GM18873 (cell line): ENCODE measurements around the gene C1orf87.

Source experiments
- ATAC-seq: cut with Tn5 transposase; IDR thresholded peaks from one replicate; pipeline ENCODE4 v1.9.1; 2021; ENCODE audit warnings: mild to moderate bottlenecking, moderate library complexity, moderate number of reproducible peaks; ENCODE audit not compliant: unreplicated experiment, low FRiP score

The C1orf87 gene, protein sequence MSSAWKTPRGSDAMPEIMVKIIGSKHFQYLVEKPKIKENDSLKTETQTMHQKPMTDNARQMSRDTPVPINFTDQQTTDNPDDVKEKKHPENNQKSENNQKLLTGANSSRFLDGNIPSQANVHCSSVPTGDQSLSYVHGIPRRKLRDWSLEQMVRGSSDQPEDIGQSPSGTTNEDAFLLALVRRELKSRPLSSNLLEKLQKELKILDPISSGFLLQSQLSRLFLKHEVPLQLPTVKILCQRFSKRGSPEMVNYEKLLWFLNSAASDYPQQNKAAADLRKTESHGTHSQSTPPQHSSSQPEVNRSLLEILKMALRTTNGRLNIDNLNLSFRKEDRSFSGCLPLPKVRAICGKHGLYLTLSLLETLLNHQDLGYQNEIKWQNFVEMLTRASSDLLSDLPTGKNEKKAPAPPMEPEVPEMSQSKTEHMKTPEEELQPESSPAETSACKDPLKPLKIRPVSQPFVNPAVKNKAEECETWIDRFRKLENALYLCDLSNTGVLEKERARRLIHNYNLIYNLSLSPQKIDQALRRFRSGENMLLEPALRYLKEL

GRCh38 chr1:60073605-60074278 lies at the start of gene C1orf87:
Gene C1orf87 (minus strand): TSS chr1:60073770. CDS start chr1:60072643, 1,127 bp downstream.
- no peak for ATAC-seq

DNA sequence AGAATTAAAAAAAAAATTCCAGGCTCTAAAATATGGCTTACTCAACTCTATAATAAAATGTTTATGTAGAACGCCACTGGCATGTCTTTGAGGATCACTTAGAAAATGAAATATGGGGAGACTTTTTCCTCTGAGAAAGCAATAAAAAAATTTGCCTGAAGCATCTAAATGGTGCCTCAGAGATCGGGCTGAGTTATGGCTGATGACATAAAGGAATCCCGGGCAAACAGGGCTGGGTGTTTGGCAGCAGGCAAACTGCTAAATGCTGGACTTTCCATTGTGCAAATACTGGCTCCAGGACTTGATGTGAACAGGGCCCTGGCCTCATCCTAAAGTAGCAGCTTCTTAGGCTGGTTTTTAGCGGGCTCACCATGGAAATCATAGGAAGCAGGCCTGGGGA lies 44.5 kb upstream of the C1orf87 start:
- no peak for ATAC-seq

DNA sequence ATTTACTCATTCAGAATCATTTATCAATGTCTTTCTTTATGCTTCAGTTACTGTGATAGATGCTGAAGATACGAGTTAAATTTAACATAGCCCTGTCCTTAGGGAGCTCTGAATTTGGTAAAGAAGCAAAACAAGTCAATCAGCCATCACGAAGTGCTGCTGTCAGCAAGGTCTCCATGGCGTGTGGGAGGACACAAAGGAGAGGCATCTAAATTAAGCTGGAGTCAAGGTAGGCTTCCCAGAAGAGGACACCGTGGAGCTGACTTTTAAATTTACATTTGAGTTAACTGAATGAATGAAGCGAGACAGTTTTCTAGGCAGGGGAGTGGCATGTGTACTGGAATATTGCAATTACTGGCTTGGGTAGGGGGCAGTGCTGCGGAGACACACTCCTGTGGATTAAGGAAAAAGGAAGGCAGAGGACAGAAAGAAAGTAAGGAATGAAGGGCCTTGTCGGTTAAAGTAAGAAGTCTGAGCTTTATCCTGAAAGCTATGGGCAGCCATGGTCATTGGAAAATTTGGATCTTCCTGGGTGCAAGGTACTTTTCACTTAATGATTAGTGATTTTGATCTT lies 41.3 kb upstream of the C1orf87 start:
- no peak for ATAC-seq

- ATAC-seq, result no peak
Measured at GRCh38 chr1:60113596-60113995, 40.0 kb upstream of the C1orf87 start.

GRCh38 chr1:60113028-60113427 lies 39.5 kb upstream of the C1orf87 start:
- ATAC-seq, result no peak

DNA sequence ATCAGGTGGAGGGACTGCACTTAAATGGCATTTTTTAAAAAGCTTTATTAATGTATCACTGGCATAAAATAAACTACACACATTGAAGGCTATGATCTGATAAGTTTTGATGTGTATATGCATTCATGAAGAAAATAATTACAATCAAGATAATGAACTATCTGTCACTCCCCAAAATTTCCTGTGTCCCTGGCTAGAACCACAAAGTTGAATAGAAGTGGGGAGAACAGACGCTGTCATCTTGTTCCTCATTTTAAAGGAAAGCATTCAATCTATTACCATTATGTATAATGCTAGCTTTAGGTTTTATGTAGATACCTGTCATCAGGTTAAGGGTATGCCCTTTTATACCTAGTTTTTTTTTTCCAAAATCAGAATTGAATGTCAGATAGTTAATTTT lies 38.1 kb upstream of the C1orf87 start:
- ATAC-seq, result no peak

DNA sequence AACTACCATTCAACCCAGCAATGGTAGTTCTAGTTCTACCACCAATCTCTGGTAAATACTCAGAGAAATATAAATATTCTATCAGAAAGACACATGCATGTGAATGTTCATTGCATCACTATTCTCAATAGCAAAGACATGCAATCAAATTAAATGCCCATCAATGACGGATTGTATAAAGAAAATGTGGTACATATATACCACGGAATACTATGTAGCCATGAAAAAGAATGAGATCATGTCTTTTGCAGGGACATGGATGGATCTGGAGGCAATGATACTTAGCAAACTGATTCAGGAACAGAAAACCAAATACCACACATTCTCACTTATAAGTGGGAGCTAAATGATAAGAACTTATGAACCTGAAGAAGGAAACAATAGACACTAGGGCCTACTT lies 37.5 kb upstream of the C1orf87 start:
- no peak for ATAC-seq

DNA sequence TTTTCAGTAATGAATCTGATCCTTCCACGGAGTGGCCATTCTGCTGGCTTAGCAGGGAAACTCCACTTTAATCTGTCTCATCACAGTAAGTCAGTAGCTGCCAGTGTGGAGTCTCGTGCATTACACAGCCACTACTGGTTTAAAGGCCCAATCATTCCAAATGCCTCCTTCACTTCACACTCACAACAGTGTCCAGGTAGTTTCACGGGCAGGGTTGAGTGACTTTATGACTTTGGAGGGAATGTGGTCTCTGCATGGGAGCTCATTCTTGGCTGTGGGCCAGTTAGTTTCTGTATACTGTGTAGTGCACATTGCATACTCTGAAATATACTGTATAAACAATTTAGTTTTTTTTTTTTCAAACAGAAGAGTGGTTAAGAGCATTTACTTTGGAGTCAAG lies 34.6 kb upstream of the C1orf87 start:
- no peak for ATAC-seq

DNA sequence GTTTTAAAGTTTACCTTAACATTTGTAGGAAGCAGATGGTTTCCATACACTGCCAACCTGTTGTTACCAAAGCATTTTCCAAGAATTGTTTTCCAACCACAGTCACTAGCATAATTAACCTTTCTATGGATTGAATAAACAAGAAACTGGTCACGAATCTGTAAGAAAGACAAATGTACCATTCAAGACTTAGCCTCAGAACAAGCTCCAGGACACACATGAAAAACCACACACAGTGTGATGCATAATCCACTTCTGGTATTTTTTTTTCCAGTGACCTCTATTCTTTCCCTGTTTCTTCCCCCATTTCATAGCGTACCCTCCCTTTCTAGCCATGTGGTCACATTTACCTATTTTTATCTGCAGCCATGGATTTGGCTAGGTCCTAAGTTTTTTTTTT lies 29.6 kb upstream of the C1orf87 start:
- no peak for ATAC-seq

DNA sequence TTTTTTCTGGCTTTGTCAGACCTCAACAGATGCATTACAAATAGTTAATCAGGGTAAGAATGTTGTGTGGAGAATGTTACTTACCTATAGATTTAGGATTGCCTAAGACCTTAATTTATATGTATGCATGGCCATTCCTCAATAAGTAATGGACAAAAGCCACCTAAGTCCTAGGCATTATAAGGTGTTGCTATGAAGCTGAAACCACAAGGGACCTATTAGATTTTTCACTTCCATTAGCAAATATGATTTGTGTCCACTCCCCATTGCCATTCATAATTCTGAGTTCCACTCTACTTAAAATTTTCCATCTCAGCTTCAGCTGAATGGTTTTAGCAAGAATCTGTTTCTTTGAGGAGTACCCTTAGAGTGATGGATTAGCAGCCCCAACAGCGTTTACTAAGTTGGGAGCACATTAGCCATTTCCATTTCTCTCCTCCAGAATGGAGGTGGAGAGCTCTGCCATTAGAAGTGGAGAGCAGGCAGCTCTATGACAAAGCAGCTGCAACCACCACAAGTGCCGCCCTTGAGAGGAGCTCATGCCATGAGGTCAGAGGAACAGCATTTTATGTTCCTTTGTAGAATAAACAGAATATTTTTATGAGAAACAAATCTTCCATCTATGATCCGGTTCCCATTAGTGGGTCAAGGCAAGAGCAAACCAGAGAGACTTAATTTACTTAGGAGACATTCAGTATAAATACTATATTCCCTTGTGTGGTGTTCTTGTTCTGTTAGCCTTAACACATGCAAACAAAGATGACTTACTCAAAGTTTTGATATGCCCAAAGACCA lies 28.9 kb upstream of the C1orf87 start:
- ATAC-seq, result no peak

DNA sequence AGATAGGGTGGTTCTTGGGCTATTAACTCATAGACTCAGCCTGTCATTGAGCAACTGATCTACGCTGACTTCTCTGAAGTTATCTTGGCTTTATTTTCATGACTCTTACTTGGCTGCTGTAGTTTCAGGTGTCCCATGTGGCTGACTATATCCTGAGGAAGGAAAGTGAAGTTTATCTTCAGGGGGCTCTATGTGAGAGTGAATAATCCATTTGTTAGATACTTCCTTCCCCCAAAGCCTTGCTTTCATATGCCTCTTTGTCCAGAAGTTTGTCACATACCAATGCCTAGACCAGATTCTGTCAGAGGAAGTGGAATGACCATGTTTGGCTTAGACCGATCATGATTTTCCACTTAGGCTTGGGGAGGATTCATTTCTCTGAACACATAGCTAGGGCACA lies 27.9 kb upstream of the C1orf87 start:
- no peak for ATAC-seq

DNA sequence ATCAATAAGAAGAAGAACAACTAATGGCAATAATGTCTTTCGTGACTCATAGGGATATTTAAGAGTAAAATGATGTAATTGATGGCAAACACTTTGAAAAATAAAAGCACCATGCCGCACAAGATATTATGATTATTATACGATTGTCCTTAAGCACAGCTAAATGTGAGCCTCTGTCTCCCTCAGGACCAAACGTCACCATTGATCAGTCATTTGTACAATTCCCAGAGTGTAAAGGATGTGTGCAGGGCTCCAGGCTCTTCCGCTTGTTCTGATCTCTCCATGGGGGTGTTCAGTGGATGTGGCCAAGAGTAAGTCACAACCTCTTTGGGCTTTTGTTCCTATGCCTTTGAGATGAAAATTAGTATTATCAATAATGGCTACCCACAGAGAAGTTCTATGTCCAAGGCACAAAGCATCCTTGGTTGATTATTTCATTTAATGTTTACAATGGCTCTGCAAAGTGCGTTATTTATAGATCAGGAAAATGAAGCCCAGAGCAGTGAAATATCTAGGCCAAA lies 17.7 kb upstream of the C1orf87 start:
- no peak for ATAC-seq

- no peak for ATAC-seq
Measured at GRCh38 chr1:60090655-60091054, 17.1 kb upstream of the C1orf87 start.

GRCh38 chr1:60088620-60089155 lies 15.1 kb upstream of the C1orf87 start:
- ATAC-seq, result no peak

DNA sequence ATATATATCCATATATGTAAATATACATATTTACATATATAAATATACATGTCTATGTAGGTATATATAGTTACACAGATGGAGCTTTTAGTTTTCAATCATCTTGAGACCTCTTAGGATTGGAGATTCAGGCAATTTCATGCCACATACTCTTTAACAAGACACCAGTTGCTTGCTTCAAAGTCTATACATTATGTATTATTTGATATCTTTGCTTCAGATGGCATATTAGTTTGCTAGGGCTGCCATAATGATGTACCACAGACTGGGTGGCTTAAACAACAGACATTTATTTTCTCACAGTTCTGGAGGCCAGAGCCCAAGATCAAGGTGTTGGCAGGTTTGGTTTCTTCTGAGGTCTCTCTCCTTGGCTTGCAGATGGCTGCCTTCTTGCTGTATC lies 14.1 kb upstream of the C1orf87 start:
- ATAC-seq, result no peak

DNA sequence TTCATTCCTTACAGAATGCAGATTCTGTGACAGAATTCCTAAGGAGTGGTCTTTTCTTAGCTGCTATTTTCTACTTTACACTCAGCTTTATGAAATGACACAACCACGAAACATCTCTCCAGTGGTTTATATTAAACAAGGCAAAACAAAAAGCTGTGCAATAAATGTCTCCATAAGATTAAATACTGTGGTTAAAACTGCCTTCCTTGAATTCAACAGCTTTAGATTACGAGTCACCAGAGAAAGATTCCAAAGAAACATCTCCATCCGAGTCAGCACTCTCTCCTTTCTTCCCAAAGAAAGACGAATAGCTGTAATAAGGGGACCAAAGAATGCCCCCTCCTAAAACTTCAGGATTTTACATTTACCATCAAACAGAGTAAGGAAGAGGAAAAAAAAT lies 4.6 kb upstream of the C1orf87 start:
- no peak for ATAC-seq

DNA sequence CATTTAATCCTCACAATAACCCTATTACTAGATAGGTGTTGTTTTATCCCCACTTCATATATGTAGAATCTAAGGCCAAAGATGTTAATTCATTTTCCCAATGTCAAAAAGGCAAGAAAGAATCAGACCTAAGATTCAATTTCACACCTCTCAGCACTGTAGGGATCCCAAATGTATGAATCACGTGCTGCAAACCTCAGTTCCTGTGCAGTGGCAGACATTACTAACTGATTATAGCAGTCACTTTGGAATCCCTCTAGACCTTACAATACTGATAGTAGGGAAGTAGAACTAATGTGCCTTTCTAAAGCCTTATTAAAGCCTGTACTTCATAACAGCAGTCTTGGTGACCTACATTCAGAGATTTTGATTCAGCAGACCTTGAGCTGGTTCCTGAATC lies 2.3 kb downstream of the C1orf87 start:
- no peak for ATAC-seq

DNA sequence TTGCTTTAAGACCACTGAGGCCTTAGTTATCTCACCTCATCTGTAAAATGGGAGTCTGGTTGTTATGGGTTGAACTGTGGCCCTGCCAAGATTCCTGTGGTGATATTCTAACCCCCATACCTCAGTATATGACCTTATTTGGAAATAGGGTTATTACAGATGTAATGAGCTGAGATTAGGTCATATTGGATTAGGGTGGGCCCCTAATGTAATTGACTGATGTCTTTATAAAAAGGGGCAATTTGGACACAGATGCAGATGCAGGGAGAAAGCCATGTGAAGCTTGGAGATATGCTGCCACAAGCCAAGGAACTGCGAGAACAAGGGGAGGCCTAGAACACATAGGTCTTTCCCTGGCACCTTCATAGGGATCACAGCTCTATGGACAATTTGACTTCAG lies 3.9 kb downstream of the C1orf87 start:
- no peak for ATAC-seq

DNA sequence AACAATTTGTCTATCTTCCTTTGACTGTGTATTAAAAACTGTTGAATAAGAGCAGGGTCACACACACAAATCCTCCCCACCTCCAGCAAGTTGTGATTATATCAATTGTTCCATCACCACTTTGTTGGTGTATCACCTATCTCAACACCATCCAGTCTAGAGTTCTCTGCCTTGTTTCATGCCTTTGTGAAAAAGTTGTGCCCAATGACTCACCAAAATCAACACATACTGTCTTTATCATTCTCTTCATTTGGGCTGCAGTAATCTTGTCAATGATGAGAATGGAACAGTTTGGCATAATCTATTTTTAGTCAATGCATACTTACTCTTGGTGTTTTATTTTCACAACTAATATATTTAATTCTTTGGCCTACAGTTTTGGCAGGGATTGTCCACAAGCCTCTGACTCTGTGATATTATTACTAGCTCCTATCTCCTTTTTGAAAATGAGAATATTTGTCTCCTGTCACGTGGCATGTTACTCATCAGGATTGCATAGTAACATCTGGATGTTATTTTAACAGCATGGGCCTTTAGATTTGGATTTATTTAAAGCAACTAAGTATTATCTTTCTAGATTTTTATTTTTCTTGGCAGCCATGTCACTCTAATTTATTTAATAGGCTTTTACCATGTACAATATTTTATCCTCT lies 5.1 kb downstream of the C1orf87 start:
- ATAC-seq, result no peak

DNA sequence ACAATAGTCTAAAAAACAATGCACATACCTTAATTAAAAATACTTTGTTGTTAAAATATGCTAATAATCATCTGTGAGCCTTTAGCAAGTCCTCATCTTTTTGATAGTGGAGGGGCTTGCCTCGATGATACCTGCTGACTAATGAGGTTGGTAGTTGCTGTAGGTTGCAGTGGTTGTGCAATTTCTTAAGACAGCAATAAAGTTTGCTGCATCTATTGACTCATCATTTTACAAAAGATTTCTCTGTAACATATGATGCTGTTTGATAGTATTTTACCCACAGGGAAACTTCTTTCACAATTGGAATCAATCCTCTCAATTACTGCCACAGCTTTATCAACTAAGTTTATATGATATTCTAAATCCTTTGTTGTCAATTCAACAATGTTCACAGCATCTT lies 7.6 kb downstream of the C1orf87 start:
- ATAC-seq, result no peak
